Duodenal mucosa (tissue), 2 donors: Measurements from ENCODE around the gene ACBD3.

Experiments
- H3K27ac ChIP-seq: one replicate; pipeline ENCODE4 v1.7.0; 2013; ENCODE audit warnings: low read depth, low read length
- H3K27me3 ChIP-seq, 2 donors: one replicate each; pipeline ENCODE4 v1.7.0; 2013; ENCODE audit warnings: low read length in 2 of 2, control low read depth in 1 of 2; ENCODE audit not compliant: insufficient read depth in 2 of 2, control insufficient read depth in 1 of 2
- H3K36me3 ChIP-seq, 2 donors: one replicate each; pipeline ENCODE4 v1.7.0; 2013; ENCODE audit warnings: low read length in 2 of 2, control low read depth in 1 of 2; ENCODE audit not compliant: insufficient read depth in 2 of 2, control insufficient read depth in 1 of 2
- H3K4me1 ChIP-seq, 2 donors: one replicate each; pipeline ENCODE4 v1.7.0; 2013; ENCODE audit warnings: low read length in 2 of 2, control low read depth in 1 of 2; ENCODE audit not compliant: insufficient read depth in 2 of 2, control insufficient read depth in 1 of 2
- H3K4me3 ChIP-seq, 2 donors: one replicate each; pipeline ENCODE4 v1.7.0; 2013; ENCODE audit warnings: low read length in 2 of 2, low read depth in 1 of 2
- H3K9ac ChIP-seq, 2 donors: one replicate each; pipeline ENCODE4 v1.7.0; 2013; ENCODE audit warnings: low read length in 2 of 2, low read depth in 1 of 2
- H3K9me3 ChIP-seq, 2 donors: one replicate each; pipeline ENCODE4 v1.7.0; 2013; ENCODE audit warnings: low read length in 2 of 2, control low read depth in 1 of 2; ENCODE audit not compliant: control insufficient read depth in 1 of 2

Gene ACBD3

GRCh38 chr1:226216056-226216455 lies 29.5 kb upstream of the ACBD3 start:
- Histone ChIP-seq H3K27me3 (no peaks in the 10 kb centered on the region), H3K9ac (no peak overlapping the region), H3K4me3 (no peak overlapping the region)

GRCh38 chr1:226215239-226215638 lies 28.7 kb upstream of the ACBD3 start:
- no peak overlapping the region for H3K9ac ChIP-seq
- H3K27me3 ChIP-seq = no peaks in the 10 kb centered on the region
- H3K36me3 ChIP-seq = no peaks in the 10 kb centered on the region

More at GRCh38 chr1:226216056-226216455, 29.5 kb upstream of the ACBD3 start:
- no peaks in the 10 kb centered on the region for H3K4me1 ChIP-seq
- no peaks in the 10 kb centered on the region for H3K36me3 ChIP-seq
- H3K27ac ChIP-seq = no peak overlapping the region
- H3K9me3 ChIP-seq = no peaks in the 10 kb centered on the region

GRCh38 chr1:226212545-226212944 lies 26.0 kb upstream of the ACBD3 start:
- Histone ChIP-seq H3K9me3 (no peaks in the 10 kb centered on the region), H3K9ac (no peak overlapping the region), H3K27ac (no peak overlapping the region), H3K4me3 (no peak overlapping the region), H3K4me1 (no peaks in the 10 kb centered on the region), H3K36me3 (no peaks in the 10 kb centered on the region), H3K27me3 (no peaks in the 10 kb centered on the region)

More at GRCh38 chr1:226215239-226215638, 28.7 kb upstream of the ACBD3 start:
- H3K27ac ChIP-seq = no peak overlapping the region
- H3K4me3 ChIP-seq = no peak overlapping the region
- no peaks in the 10 kb centered on the region for H3K9me3 ChIP-seq
- no peaks in the 10 kb centered on the region for H3K4me1 ChIP-seq

GRCh38 chr1:226211181-226211821 lies 24.8 kb upstream of the ACBD3 start:
- Histone ChIP-seq H3K27me3 (no peaks in the 10 kb centered on the region), H3K4me1 (no peaks in the 10 kb centered on the region), H3K36me3 (no peaks in the 10 kb centered on the region), H3K4me3 (no peak overlapping the region), H3K9ac (no peak overlapping the region), H3K9me3 (no peaks in the 10 kb centered on the region), H3K27ac (no peak overlapping the region)

GRCh38 chr1:226210571-226211176 lies 24.1 kb upstream of the ACBD3 start:
- Histone ChIP-seq H3K27me3 (no peaks in the 10 kb centered on the region), H3K27ac (no peak overlapping the region), H3K9ac (no peak overlapping the region), H3K9me3 (no peaks in the 10 kb centered on the region), H3K4me3 (no peak overlapping the region), H3K36me3 (no peaks in the 10 kb centered on the region), H3K4me1 (no peaks in the 10 kb centered on the region)

- no peaks in the 10 kb centered on the region for H3K36me3 ChIP-seq
- H3K4me3 ChIP-seq = no peak overlapping the region
- no peak overlapping the region for H3K9ac ChIP-seq
- H3K4me1 ChIP-seq = no peaks in the 10 kb centered on the region
- H3K9me3 ChIP-seq = no peaks in the 10 kb centered on the region
- no peaks in the 10 kb centered on the region for H3K27me3 ChIP-seq
- H3K27ac ChIP-seq = no peak overlapping the region
These were observed 22.9 kb upstream of the ACBD3 start for GRCh38 chr1:226209307-226210059.

GRCh38 chr1:226207048-226207447 lies 20.5 kb upstream of the ACBD3 start:
- H3K9me3 ChIP-seq = no peaks in the 10 kb centered on the region
- no peaks in the 10 kb centered on the region for H3K27me3 ChIP-seq
- no peak overlapping the region for H3K4me3 ChIP-seq
- H3K27ac ChIP-seq = no peak overlapping the region
- H3K36me3 ChIP-seq = no peaks in the 10 kb centered on the region
- H3K9ac ChIP-seq = no peak overlapping the region
- no peaks in the 10 kb centered on the region for H3K4me1 ChIP-seq

- H3K9ac ChIP-seq = no peak overlapping the region
- H3K4me1 ChIP-seq = no peaks in the 10 kb centered on the region
- H3K9me3 ChIP-seq = no peaks in the 10 kb centered on the region
- H3K36me3 ChIP-seq = no peaks in the 10 kb centered on the region
- no peak overlapping the region for H3K27ac ChIP-seq
- no peaks in the 10 kb centered on the region for H3K27me3 ChIP-seq
- no peak overlapping the region for H3K4me3 ChIP-seq
These were observed 17.7 kb upstream of the ACBD3 start for GRCh38 chr1:226204198-226204597.

GRCh38 chr1:226203655-226204054 lies 17.1 kb upstream of the ACBD3 start:
- H3K9me3 ChIP-seq = no peaks in the 10 kb centered on the region
- no peaks in the 10 kb centered on the region for H3K36me3 ChIP-seq
- H3K9ac ChIP-seq = no peak overlapping the region
- no peak overlapping the region for H3K27ac ChIP-seq
- H3K4me3 ChIP-seq = no peak overlapping the region
- no peaks in the 10 kb centered on the region for H3K4me1 ChIP-seq
- H3K27me3 ChIP-seq = no peaks in the 10 kb centered on the region

- no peaks in the 10 kb centered on the region for H3K27me3 ChIP-seq
- no peak overlapping the region for H3K9ac ChIP-seq
- no peaks in the 10 kb centered on the region for H3K9me3 ChIP-seq
- no peaks in the 10 kb centered on the region for H3K36me3 ChIP-seq
- H3K27ac ChIP-seq = no peak overlapping the region
- H3K4me1 ChIP-seq = no peaks in the 10 kb centered on the region
- no peak overlapping the region for H3K4me3 ChIP-seq
These were observed 16.7 kb upstream of the ACBD3 start for GRCh38 chr1:226203240-226203639.
